Caki2 (cell line): ENCODE data around the gene DPP8. TPM values are rescaled to one million over a fixed set of nuclear protein-coding genes. Genes with fewer than 3 reads are reported as not detected.

Source experiments
- DNase-seq: peaks from one replicate; pipeline ENCODE4 v3.0.0-alpha.2; 2015; ENCODE audit warnings: low read depth
- in situ Hi-C: cut with HindIII; loops from 2 replicates; pipeline ENCODE4 v1.10.0; 2016; ENCODE audit warnings: low sequenced_read_pairs, low pct_unique_long_range_greater_than_20kb, mixed read lengths
- total RNA-seq: library from RNA; depleted of rRNA; stranded (reverse); fragments of >200 nt; shearing (Covaris generic); gene quantifications from 2 replicates; pipeline ENCODE4 v1.2.3, GENCODE V29; 2014; ENCODE audit warnings: low replicate concordance; rRNA removed

DPP8 gene
- total RNA-seq, 1 experiment from 2014 or later, result 23.5 TPM

GRCh38 chr15:65395567-65396202 lies 121.8 kb downstream of the DPP8 start:
- in situ Hi-C loops, result no loop called here
- no peak for DNase-seq

- no peak for DNase-seq
- in situ Hi-C loops, result no loop called here
Observed at GRCh38 chr15:65394936-65395335, 122.6 kb downstream of the DPP8 start.

GRCh38 chr15:65394280-65394789 lies 123.2 kb downstream of the DPP8 start:
- DNase-seq, result no peak
- in situ Hi-C loops, result no loop called here

GRCh38 chr15:65393557-65393956 lies 123.9 kb downstream of the DPP8 start:
- no peak for DNase-seq
- in situ Hi-C loops, result no loop called here

- no peak for DNase-seq
- in situ Hi-C loops, result no loop called here
Observed at GRCh38 chr15:65393091-65393490, 124.4 kb downstream of the DPP8 start.

Other genes with a start within 250 kb of the DPP8 start
- gene PARP16, start 230.8 kb downstream of the DPP8 start, total RNA-seq, result 10.0 and 16.9 TPM in 2 replicates
- gene RNU5A-1, start 221.6 kb downstream of the DPP8 start, total RNA-seq, result not detected in 2 replicates
- not detected in 2 replicates for gene RNU5B-1, start 213.0 kb downstream of the DPP8 start, total RNA-seq
- not detected in 2 replicates for gene IGDCC3, start 139.7 kb downstream of the DPP8 start, total RNA-seq
- 0.67 and 1.7 TPM in 2 replicates for gene IGDCC4, start 94.7 kb downstream of the DPP8 start, total RNA-seq
- 121 and 122 TPM in 2 replicates for gene HACD3, start 12.8 kb upstream of the DPP8 start, total RNA-seq
- gene INTS14, start 93.4 kb upstream of the DPP8 start, total RNA-seq, result 9.3 and 38.2 TPM in 2 replicates
- gene SLC24A1, start 104.2 kb upstream of the DPP8 start, total RNA-seq, result 7.8 and 15.7 TPM in 2 replicates